Measurements from ENCODE around the gene TNIK. TPM values are rescaled to one million over a fixed set of nuclear protein-coding genes. Genes with fewer than 3 reads are reported as not detected.

Gene TNIK
- total and polyA plus RNA-seq, 10 donors, result 0.85 to 34.5 (median 14.1) TPM

- no peaks in the 10 kb centered on the region for H3K9me3 ChIP-seq
- H3K4me3 ChIP-seq, result no peak overlapping the region
- no peak overlapping the region for H3K27ac ChIP-seq
- intact Hi-C loops (cut with DNase I; ENCODE audit: low total_unique reads), result no loop called here
- no peaks in the 10 kb centered on the region for H3K27me3 ChIP-seq (replicated peaks in 1 of 7)
- H3K36me3 ChIP-seq, result peaks cover 0 to 24% (median 6%) of the 10 kb centered on the region in 6 donors
- no peaks in the 10 kb centered on the region for H3K4me1 ChIP-seq
- TF ChIP-seq POLR2AphosphoS5 (IDR thresholded peaks at IDR 0.05) (no peak), CTCF (IDR thresholded peaks at IDR 0.05 in 8 of 11, conservative IDR thresholded peaks at IDR 0.05 in 3 of 11) (no peak), POLR2A (IDR thresholded peaks at IDR 0.05) (no peak)
- no peak for DNase-seq
- 77 to 100% (median 88%) methylated on average over 1 of the region's 1 CpG for WGBS, 5 donors
Observed at GRCh38 chr3:171135549-171135948, 324.7 kb downstream of the TNIK start.

- 76 to 88% (median 83%) methylated on average over 5 of the region's 5 CpGs for WGBS, 5 donors
- Histone ChIP-seq H3K4me3 (no peak overlapping the region), H3K9me3 (no peaks in the 10 kb centered on the region), H3K36me3 (peaks cover 0 to 15% (median 0%) of the 10 kb centered on the region in 6 donors), H3K4me1 (no peaks in the 10 kb centered on the region), H3K27me3 (replicated peaks in 1 of 7) (no peaks in the 10 kb centered on the region), H3K27ac (no peak overlapping the region)
- no peak for DNase-seq
- TF ChIP-seq POLR2AphosphoS5 (IDR thresholded peaks at IDR 0.05) (no peak), CTCF (IDR thresholded peaks at IDR 0.05 in 8 of 11, conservative IDR thresholded peaks at IDR 0.05 in 3 of 11) (no peak), POLR2A (IDR thresholded peaks at IDR 0.05) (no peak)
- intact Hi-C loops (cut with DNase I; ENCODE audit: low total_unique reads), result no loop called here
Observed at GRCh38 chr3:171133796-171134569, 326.2 kb downstream of the TNIK start.

GRCh38 chr3:171133337-171133736, 326.9 kb downstream of the TNIK start:
- no peak for TF ChIP-seq CTCF (IDR thresholded peaks at IDR 0.05 in 8 of 11, conservative IDR thresholded peaks at IDR 0.05 in 3 of 11)
- TF ChIP-seq POLR2AphosphoS5 (IDR thresholded peaks at IDR 0.05), result no peak
- TF ChIP-seq POLR2A (IDR thresholded peaks at IDR 0.05), result no peak
- intact Hi-C loops (cut with DNase I; ENCODE audit: low total_unique reads), result no loop called here
- DNase-seq, result no peak
- Histone ChIP-seq H3K27me3 (replicated peaks in 1 of 7) (no peaks in the 10 kb centered on the region), H3K27ac (no peak overlapping the region), H3K4me3 (no peak overlapping the region), H3K4me1 (no peaks in the 10 kb centered on the region), H3K36me3 (peaks cover 0 to 16% (median 0%) of the 10 kb centered on the region in 6 donors), H3K9me3 (no peaks in the 10 kb centered on the region)
- 63 to 76% (median 66%) methylated on average over 5 of the region's 5 CpGs for WGBS, 5 donors

- Histone ChIP-seq H3K27ac (no peak overlapping the region), H3K9me3 (no peaks in the 10 kb centered on the region), H3K27me3 (replicated peaks in 1 of 7) (no peaks in the 10 kb centered on the region), H3K36me3 (peaks cover 0 to 15% (median 0%) of the 10 kb centered on the region in 6 donors), H3K4me3 (no peak overlapping the region), H3K4me1 (no peaks in the 10 kb centered on the region)
- no peak for TF ChIP-seq CTCF (IDR thresholded peaks at IDR 0.05 in 8 of 11, conservative IDR thresholded peaks at IDR 0.05 in 3 of 11)
- TF ChIP-seq POLR2A (IDR thresholded peaks at IDR 0.05), result no peak
- no peak for TF ChIP-seq POLR2AphosphoS5 (IDR thresholded peaks at IDR 0.05)
- whole genome bisulfite sequencing, 5 donors, result 84 to 97% (median 89%) methylated on average over 4 of the region's 4 CpGs
- intact Hi-C loops (cut with DNase I; ENCODE audit: low total_unique reads), result no loop called here
- DNase-seq, result no peak
Observed at GRCh38 chr3:171132873-171133272, 327.3 kb downstream of the TNIK start.
